ENCODE measurements around the gene KIF1B. TPM values are rescaled to one million over a fixed set of nuclear protein-coding genes. Genes with fewer than 3 reads are reported as not detected.

KIF1B gene
- total and polyA plus RNA-seq, 4 donors, result 8.4 to 40.9 (median 8.9) TPM

DNA sequence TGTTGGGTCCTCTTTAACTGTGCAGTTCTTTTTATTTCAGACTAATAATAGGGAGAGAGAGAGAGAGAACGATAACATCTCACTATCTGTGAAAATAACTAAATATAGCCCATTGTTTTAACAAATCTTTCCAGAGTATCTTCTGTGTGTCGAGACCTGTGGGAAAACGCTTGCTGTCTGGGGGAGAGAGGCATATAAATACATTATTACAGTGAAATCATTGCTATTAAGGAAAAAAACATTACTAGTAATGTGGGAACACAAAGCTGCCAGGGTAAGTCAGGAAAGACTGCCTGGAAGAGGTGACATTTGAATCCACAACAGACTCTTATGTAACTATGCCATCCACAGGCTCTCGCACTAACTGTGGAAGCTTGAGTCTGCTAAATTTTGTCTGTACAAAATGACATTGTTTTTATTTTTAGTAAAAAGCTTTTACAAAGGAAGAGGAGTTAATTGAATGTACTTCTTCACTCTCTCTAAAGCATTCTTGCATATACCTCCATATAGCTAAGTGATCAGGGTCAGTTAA, 128.7 kb downstream of the KIF1B start:
- no peak for TF ChIP-seq RXRA (IDR thresholded peaks at IDR 0.05)
- Histone ChIP-seq H3K4me3 (ENCODE audit: low read depth in 1 of 3, low read length in 3 of 3) (no peak overlapping the region), H3K36me3 (ENCODE audit: control insufficient read depth in 4 of 4, insufficient read depth in 3 of 4, low read depth in 1 of 4, low read length in 3 of 4) (peaks cover 13 to 76% (median 53%) of the 10 kb centered on the region in 4 donors), H3K27ac (ENCODE audit: low read depth in 1 of 2, low read length in 2 of 2) (no peak overlapping the region), H3K9me3 (ENCODE audit: control insufficient read depth in 4 of 4, low read length in 3 of 4) (no peaks in the 10 kb centered on the region), H3K9ac (ENCODE audit: low read depth in 1 of 2, low read length in 2 of 2) (no peak overlapping the region), H3K27me3 (ENCODE audit: control insufficient read depth in 4 of 4, insufficient read depth in 4 of 4, low read length in 3 of 4) (no peaks in the 10 kb centered on the region), H3K4me1 (ENCODE audit: control insufficient read depth in 4 of 4, insufficient read depth in 4 of 4, low read length in 3 of 4) (no peaks in the 10 kb centered on the region)
- DNase-seq (ENCODE audit: low spot score), result no peak
- WGBS, result 92% methylated on average over 4 of the region's 4 CpGs

DNA sequence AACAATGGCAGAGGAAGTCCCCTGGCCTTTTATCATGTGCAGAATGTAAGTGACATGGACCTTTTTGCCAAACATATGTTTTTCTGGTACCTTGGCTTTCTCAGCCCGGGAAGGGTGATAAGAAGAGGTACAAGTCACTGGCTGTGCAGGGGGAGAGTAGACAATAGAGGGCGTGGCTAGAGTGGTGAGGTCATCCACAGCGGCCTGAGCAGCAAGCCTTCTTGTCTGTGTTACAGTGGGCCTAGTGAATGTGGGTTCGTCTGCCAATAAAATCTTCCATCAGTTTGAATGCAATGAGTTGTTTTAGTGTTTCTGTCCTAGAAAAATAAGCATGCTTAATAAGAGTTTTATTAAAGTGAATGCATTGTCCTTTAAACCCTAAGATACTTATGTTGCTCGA, 129.4 kb downstream of the KIF1B start:
- H3K4me1 ChIP-seq (ENCODE audit: control insufficient read depth in 4 of 4, insufficient read depth in 4 of 4, low read length in 3 of 4), result no peaks in the 10 kb centered on the region
- H3K27me3 ChIP-seq (ENCODE audit: control insufficient read depth in 4 of 4, insufficient read depth in 4 of 4, low read length in 3 of 4), result no peaks in the 10 kb centered on the region
- H3K27ac ChIP-seq (ENCODE audit: low read depth in 1 of 2, low read length in 2 of 2), result no peak overlapping the region
- no peak for DNase-seq (ENCODE audit: low spot score)
- TF ChIP-seq, protein P1, sequence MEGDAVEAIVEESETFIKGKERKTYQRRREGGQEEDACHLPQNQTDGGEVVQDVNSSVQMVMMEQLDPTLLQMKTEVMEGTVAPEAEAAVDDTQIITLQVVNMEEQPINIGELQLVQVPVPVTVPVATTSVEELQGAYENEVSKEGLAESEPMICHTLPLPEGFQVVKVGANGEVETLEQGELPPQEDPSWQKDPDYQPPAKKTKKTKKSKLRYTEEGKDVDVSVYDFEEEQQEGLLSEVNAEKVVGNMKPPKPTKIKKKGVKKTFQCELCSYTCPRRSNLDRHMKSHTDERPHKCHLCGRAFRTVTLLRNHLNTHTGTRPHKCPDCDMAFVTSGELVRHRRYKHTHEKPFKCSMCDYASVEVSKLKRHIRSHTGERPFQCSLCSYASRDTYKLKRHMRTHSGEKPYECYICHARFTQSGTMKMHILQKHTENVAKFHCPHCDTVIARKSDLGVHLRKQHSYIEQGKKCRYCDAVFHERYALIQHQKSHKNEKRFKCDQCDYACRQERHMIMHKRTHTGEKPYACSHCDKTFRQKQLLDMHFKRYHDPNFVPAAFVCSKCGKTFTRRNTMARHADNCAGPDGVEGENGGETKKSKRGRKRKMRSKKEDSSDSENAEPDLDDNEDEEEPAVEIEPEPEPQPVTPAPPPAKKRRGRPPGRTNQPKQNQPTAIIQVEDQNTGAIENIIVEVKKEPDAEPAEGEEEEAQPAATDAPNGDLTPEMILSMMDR (IDR thresholded peaks at IDR 0.05; ENCODE audit: low read depth, low read length, missing input control), result no peak
- TF ChIP-seq FOXA2 (IDR thresholded peaks at IDR 0.05) (no peak), TAF1 (conservative IDR thresholded peaks at IDR 0.05) (no peak), HNF4A (conservative IDR thresholded peaks at IDR 0.05) (no peak), RAD21 (IDR thresholded peaks at IDR 0.05) (no peak), FOXA1 (IDR thresholded peaks at IDR 0.05) (no peak), YY1 (IDR thresholded peaks at IDR 0.05) (no peak), GABPA (IDR thresholded peaks at IDR 0.05 in 1 of 2, conservative IDR thresholded peaks at IDR 0.05 in 1 of 2) (no peak), SP1 (IDR thresholded peaks at IDR 0.05) (no peak), RXRA (IDR thresholded peaks at IDR 0.05) (no peak), MAX (IDR thresholded peaks at IDR 0.05) (no peak), JUND (IDR thresholded peaks at IDR 0.05) (no peak), HNF4G (IDR thresholded peaks at IDR 0.05) (no peak), EGR1 (IDR thresholded peaks at IDR 0.05; ENCODE audit: low read depth in 2 of 2) (no peak), NR2F2 (IDR thresholded peaks at IDR 0.05) (no peak)
- TF ChIP-seq, protein P2, sequence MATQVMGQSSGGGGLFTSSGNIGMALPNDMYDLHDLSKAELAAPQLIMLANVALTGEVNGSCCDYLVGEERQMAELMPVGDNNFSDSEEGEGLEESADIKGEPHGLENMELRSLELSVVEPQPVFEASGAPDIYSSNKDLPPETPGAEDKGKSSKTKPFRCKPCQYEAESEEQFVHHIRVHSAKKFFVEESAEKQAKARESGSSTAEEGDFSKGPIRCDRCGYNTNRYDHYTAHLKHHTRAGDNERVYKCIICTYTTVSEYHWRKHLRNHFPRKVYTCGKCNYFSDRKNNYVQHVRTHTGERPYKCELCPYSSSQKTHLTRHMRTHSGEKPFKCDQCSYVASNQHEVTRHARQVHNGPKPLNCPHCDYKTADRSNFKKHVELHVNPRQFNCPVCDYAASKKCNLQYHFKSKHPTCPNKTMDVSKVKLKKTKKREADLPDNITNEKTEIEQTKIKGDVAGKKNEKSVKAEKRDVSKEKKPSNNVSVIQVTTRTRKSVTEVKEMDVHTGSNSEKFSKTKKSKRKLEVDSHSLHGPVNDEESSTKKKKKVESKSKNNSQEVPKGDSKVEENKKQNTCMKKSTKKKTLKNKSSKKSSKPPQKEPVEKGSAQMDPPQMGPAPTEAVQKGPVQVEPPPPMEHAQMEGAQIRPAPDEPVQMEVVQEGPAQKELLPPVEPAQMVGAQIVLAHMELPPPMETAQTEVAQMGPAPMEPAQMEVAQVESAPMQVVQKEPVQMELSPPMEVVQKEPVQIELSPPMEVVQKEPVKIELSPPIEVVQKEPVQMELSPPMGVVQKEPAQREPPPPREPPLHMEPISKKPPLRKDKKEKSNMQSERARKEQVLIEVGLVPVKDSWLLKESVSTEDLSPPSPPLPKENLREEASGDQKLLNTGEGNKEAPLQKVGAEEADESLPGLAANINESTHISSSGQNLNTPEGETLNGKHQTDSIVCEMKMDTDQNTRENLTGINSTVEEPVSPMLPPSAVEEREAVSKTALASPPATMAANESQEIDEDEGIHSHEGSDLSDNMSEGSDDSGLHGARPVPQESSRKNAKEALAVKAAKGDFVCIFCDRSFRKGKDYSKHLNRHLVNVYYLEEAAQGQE (IDR thresholded peaks at IDR 0.05), result no peak
- TF ChIP-seq, protein P3, sequence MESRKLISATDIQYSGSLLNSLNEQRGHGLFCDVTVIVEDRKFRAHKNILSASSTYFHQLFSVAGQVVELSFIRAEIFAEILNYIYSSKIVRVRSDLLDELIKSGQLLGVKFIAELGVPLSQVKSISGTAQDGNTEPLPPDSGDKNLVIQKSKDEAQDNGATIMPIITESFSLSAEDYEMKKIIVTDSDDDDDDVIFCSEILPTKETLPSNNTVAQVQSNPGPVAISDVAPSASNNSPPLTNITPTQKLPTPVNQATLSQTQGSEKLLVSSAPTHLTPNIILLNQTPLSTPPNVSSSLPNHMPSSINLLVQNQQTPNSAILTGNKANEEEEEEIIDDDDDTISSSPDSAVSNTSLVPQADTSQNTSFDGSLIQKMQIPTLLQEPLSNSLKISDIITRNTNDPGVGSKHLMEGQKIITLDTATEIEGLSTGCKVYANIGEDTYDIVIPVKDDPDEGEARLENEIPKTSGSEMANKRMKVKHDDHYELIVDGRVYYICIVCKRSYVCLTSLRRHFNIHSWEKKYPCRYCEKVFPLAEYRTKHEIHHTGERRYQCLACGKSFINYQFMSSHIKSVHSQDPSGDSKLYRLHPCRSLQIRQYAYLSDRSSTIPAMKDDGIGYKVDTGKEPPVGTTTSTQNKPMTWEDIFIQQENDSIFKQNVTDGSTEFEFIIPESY (IDR thresholded peaks at IDR 0.05), result no peak
- TF ChIP-seq, protein P4, sequence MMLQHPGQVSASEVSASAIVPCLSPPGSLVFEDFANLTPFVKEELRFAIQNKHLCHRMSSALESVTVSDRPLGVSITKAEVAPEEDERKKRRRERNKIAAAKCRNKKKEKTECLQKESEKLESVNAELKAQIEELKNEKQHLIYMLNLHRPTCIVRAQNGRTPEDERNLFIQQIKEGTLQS (IDR thresholded peaks at IDR 0.05), result no peak
- no peak overlapping the region for H3K9ac ChIP-seq (ENCODE audit: low read depth in 1 of 2, low read length in 2 of 2)
- 69% methylated on average over 5 of the region's 5 CpGs for WGBS
- H3K9me3 ChIP-seq (ENCODE audit: control insufficient read depth in 4 of 4, low read length in 3 of 4), result no peaks in the 10 kb centered on the region
- H3K4me3 ChIP-seq (ENCODE audit: low read depth in 1 of 3, low read length in 3 of 3), result no peak overlapping the region
- H3K36me3 ChIP-seq (ENCODE audit: control insufficient read depth in 4 of 4, insufficient read depth in 3 of 4, low read depth in 1 of 4, low read length in 3 of 4), result peaks cover 8 to 76% (median 52%) of the 10 kb centered on the region in 4 donors

Data from liver (tissue), 9 donors.